Effector CD8-positive, alpha-beta T cell (primary cell): Measurements from ENCODE around the gene SSTR5.
"Not testable (repeated sequence)": the region's sequence is repeated elsewhere in the genome, so short reads cannot be mapped to it uniquely, and the experiment has no call there.

Experiments
- DNase-seq: peaks from one replicate; lab custom pipeline; 2025; lab: John Stamatoyannopoulos, UW
- total RNA-seq, 4 experiments: gene quantifications; one replicate each; lab custom pipeline; 2026; lab: John Stamatoyannopoulos, UW

The SSTR5 gene
- total RNA-seq: 0 to 0.18 (median 0) reads per million in 4 experiments

GRCh38 chr16:1072526-1073261, at the start of gene SSTR5:
SSTR5 (plus strand) TSS chr16:1072747; CDS start chr16:1078869, 6,122 bp downstream.
- DNase-seq: no peak

- no peak for DNase-seq
Measured at GRCh38 chr16:1024138-1024537, 48.4 kb upstream of the SSTR5 start.

GRCh38 chr16:1025183-1025809, 47.3 kb upstream of the SSTR5 start:
- DNase-seq: not testable (repeated sequence)

GRCh38 chr16:1026057-1026783, 46.3 kb upstream of the SSTR5 start:
- no peak for DNase-seq

GRCh38 chr16:1026784-1027500, 45.6 kb upstream of the SSTR5 start:
- no peak for DNase-seq

GRCh38 chr16:1027501-1027815, 45.1 kb upstream of the SSTR5 start:
- DNase-seq: no peak

GRCh38 chr16:1028056-1028455, 44.5 kb upstream of the SSTR5 start:
- DNase-seq: no peak

GRCh38 chr16:1028524-1029258, 43.9 kb upstream of the SSTR5 start:
- DNase-seq: no peak

- no peak for DNase-seq
Measured at GRCh38 chr16:1029259-1029545, 43.3 kb upstream of the SSTR5 start.

GRCh38 chr16:1030473-1030901, 42.1 kb upstream of the SSTR5 start:
- no peak for DNase-seq

- no peak for DNase-seq
Measured at GRCh38 chr16:1031666-1032065, 40.9 kb upstream of the SSTR5 start.

- no peak for DNase-seq
Measured at GRCh38 chr16:1032607-1033006, 39.9 kb upstream of the SSTR5 start.

GRCh38 chr16:1033128-1033679, 39.3 kb upstream of the SSTR5 start:
- DNase-seq: no peak

GRCh38 chr16:1034230-1035065, 38.1 kb upstream of the SSTR5 start:
- no peak for DNase-seq

GRCh38 chr16:1035066-1035415, 37.5 kb upstream of the SSTR5 start:
- no peak for DNase-seq

GRCh38 chr16:1036166-1036565, 36.4 kb upstream of the SSTR5 start:
- no peak for DNase-seq

GRCh38 chr16:1036726-1037393, 35.7 kb upstream of the SSTR5 start:
- no peak for DNase-seq

- no peak for DNase-seq
Measured at GRCh38 chr16:1037394-1038257, 34.9 kb upstream of the SSTR5 start.

GRCh38 chr16:1038932-1039331, 33.6 kb upstream of the SSTR5 start:
- DNase-seq: no peak
